GM19023 (cell line): ENCODE results near the gene MYH10.

Experiments
- ATAC-seq: cut with Tn5 transposase; IDR thresholded peaks from one replicate; pipeline ENCODE4 v1.9.1; 2021; ENCODE audit warnings: mild to moderate bottlenecking, moderate library complexity; ENCODE audit not compliant: unreplicated experiment

MYH10 gene

DNA sequence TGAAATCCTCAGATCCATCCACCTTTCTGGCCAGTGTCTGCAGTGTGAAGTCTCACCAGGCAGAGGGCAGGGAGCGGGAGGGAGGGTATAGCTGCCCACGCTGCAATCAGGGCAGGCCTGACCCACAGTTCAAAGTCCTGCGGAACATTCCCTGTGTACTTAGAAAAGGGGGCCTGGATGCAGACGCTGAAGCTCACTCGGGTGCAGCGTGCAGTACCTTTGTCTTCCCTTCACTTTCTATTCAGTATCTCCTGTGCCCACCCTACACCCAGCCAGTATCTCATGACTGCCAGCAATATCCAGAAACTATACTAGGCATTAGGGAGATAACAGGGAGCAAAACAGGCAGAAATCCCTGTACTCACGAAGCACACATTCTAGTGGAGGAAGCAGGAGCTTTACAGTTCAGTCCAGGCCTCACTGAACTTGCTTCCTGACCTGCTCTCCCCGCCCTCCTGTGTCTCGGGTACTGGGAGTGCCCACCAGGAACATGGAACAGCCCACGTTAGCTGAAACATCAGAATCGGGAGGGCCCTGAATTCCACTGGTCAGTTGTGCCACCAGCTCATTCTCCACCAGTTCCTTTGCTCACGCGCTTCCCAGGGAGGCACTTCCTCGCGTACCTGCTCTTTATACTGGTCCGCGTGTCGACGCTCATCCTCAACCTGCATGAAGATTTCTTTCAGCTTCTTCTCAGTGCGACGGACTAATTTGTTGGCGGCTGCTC is 152.6 kb downstream of the MYH10 start:
- no peak for ATAC-seq

GRCh38 chr17:8477171-8477570 is 153.4 kb downstream of the MYH10 start:
- no peak for ATAC-seq

DNA sequence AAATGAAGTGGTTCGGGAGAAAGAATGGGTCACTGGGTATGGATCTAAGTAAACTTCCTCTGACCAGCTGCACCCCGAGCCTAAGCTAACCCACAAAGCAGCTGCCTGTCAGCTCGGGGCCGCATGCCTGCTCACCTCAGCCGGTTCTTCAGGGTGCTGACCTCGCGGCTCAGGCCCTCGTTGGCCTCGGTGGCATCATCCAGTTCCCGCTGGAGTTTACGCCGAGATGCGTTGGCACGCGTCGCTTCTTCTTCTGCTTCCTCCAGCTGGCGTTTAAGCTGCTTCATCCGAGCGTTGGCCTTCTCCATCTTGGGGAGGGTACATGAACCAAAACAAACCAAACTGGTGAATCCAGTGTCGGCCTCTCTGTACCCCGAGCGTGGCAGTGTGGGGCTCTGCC is 153.8 kb downstream of the MYH10 start:
- ATAC-seq = no peak

GRCh38 chr17:8475781-8476180 is 154.7 kb downstream of the MYH10 start:
- ATAC-seq = no peak

- ATAC-seq = no peak
Measured at GRCh38 chr17:8475227-8475626, 155.3 kb downstream of the MYH10 start.

DNA sequence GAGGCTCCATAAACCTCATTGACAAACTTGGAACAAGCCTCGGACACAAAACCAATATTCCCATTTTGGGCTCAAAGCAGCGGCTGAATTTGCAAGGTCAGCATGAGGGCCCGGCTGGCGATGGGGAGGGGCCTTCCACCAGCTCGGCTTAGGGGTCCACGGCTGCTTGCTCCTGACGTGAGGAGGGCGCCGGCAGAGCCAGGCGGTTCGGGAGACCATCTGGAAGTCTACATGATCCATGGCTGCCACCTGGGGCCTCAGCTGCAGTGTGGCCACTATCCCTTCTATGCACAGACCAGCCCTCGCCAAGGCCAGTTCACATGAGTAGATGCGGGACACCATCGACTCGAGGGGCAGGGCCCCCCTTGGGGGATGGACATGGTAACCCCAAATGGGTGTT is 155.7 kb downstream of the MYH10 start:
- no peak for ATAC-seq

- no peak for ATAC-seq
Measured at GRCh38 chr17:8473451-8474192, 156.9 kb downstream of the MYH10 start.

- no peak for ATAC-seq
Measured at GRCh38 chr17:8472663-8473062, 157.9 kb downstream of the MYH10 start.

- ATAC-seq = no peak
Measured at GRCh38 chr17:8470447-8471047, 160.0 kb downstream of the MYH10 start.

DNA sequence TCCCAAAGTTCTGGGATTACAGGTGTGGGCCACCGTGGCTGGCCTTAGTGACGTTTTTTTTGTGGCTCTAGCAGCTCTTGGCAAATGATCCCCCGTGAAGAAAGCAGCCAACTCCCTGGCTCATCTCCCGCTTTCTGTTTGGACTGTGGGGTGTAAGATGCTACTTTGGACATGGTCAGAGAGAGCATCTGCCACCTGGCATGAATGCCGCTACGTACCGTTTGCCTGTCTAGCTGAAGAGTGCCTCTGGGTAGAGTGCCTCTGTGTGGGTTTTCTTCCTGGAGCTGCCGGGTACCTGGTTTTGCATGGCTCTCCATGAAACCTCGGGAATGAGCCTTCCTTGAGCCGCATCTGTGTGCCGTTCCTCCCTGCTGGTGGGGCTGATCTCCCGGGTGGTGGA is 160.6 kb downstream of the MYH10 start:
- no peak for ATAC-seq

- no peak for ATAC-seq
Measured at GRCh38 chr17:8468980-8469379, 161.5 kb downstream of the MYH10 start.

- ATAC-seq = no peak
Measured at GRCh38 chr17:8468127-8468526, 162.4 kb downstream of the MYH10 start.

DNA sequence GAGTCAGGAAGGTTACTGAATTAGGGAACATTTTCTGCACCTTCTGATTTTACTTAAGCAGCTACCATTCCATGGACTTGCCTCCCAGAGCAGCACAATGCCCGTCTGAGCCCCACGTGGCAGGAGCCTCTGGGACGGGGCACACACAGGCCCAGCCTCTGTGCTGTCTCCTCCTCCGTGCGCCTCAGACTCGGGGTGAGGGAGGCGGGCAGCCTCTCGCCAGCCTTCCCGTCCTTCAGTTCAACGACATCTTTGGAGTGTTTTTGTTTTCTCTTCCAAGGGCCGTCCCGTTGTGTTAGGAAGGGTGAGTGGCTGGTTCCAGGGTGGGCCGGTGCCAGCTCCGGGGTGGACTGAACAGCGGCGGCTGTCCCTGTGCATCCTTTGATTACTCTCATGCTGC is 163.0 kb downstream of the MYH10 start:
- no peak for ATAC-seq

DNA sequence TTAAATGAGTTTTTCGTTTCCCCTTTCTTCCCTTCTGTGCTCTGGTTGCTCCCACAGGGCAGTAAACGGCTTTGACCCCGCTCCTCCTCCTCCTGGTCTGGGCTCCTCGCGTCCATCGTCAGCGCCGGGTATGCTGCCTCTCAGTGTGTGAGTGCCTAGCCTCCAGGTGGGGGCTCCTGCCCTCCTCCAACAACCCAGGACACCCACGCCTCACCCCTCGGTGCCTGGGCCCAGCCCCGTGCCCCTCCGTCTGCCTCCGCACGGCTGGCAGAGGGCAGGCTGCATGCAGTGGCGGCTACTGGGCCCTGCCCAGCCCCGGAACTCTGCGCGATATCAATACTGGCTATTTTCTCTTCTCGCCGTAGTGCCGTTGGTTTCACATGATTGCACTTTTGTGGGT is 163.7 kb downstream of the MYH10 start:
- no peak for ATAC-seq

DNA sequence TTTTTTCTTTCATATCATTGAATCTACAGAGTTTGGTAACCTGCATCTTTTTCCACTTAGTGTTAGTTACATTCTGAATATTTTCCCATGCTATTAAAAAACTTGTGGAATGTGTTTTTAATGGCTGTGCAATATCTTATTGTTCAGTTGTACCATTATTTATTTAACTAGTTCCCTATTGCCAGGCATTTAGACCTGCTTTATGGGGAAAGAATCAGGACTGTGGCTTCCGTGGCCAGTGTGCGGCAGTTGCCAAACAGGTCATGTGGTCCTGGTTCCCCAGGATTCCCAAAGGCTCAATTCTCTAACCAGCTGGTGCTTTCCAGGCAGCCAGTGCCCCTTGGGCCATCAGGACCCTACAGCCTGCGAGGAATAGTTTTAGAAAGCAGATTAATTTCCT is 164.1 kb downstream of the MYH10 start:
- no peak for ATAC-seq

DNA sequence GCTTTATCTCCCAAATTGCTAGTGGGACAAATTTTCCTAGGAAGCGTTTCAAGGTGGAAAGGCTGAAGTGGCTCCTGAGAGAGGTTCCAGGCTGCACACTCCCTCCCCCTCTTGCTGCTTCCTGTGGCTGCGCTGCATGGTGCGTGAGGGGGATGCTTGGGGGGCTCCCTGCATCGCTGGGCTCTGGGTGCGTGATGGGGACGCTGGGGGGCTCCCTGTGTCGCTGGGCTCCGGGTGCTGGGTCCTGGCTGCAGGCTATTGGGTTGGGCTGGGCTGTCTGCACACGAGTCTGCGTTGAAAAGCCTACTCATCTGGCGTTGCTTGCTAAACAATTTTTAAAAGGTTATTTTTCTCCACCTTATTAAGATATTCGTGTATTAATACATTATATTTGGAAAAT is 164.8 kb downstream of the MYH10 start:
- ATAC-seq = no peak

DNA sequence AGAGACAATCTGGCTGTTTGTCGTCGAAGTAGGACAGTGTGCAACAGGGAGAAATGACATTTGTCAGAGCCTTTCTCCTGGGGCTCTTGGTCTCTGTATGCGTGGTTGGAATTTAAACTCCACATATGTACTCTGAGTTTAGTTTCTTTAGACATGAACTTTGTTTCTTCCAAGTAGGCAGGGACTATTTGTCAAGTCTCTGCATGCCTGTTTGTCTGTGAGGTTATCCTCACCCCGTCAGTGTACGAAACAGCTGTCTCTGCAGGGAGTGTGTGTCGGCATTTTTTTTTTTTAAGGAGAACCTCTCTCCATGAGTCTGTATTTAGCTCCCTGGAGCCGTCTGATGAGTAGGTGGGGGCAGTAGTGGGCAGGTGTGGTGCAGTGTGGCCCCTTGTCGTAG is 165.2 kb downstream of the MYH10 start:
- ATAC-seq = no peak

GRCh38 chr17:8464941-8465340 is 165.6 kb downstream of the MYH10 start:
- ATAC-seq = no peak

- ATAC-seq = no peak
Measured at GRCh38 chr17:8463099-8463498, 167.4 kb downstream of the MYH10 start.

GRCh38 chr17:8462564-8462963 is 168.0 kb downstream of the MYH10 start:
- ATAC-seq = no peak

DNA sequence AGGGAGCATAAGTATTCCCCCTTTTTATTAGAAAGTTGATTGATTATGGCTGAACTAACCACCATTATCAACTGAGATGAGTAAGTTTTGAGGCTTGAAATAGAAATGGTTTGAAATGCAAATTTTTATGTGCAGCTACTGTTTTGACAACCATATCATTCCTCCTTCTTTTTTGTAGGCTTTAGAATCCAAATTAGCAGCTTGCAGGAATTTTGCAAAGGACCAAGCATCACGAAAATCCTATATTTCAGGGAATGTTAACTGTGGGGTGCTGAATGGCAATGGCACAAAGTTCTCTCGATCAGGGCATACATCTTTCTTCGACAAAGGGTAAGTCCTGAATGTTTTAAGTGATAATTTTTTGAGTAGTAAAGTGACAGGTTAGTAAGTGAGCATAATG is 170.7 kb downstream of the MYH10 start:
- ATAC-seq = no peak

DNA sequence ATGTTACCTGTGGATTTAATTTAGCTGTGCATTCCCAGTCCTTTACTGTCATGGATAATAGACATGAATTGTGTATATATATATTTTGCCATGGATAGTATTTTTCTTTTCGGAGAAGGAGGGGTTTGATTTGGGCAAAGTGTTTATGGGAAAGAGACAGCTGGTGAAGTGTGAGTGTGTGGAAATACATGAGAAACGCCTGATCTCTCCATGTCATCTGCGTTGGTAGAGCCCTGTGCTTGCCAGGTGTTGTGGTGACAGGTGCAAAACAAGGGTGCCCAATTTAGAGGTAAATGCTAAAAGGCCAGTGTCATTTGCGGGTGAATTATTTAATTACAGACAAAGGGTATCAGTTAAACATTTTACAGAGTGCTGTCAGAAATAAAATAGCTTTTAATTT is 171.4 kb downstream of the MYH10 start:
- no peak for ATAC-seq
